Smooth muscle cell (in vitro differentiated cells): ENCODE results near the gene INO80B. TPM values are rescaled to one million over a fixed set of nuclear protein-coding genes. Genes with fewer than 3 reads are reported as not detected.
"Not testable (repeated sequence)": the region's sequence is repeated elsewhere in the genome, so short reads cannot be mapped to it uniquely, and the experiment has no call there.

ENCODE experiments used
- DNase-seq: peaks from one replicate; lab custom pipeline; 2025; ENCODE audit not compliant: unreplicated experiment; lab: John Stamatoyannopoulos, UW
- H2AFZ ChIP-seq: fragments of 200-600 bp; sonication (generic); 2 replicates; pipeline ENCODE4 v1.6.0; 2016; ENCODE audit warnings: antibody characterized with exemption, low read depth, mild to moderate bottlenecking
- H3F3A ChIP-seq: fragments of 200-600 bp; sonication (generic); 2 replicates; pipeline ENCODE4 v1.6.0; 2017; ENCODE audit warnings: antibody characterized with exemption, low read depth
- H3K27ac ChIP-seq: fragments of 200-600 bp; sonication (generic); 2 replicates; pipeline ENCODE4 v1.5.1; 2016; ENCODE audit warnings: low read depth, mild to moderate bottlenecking
- H3K27me3 ChIP-seq: fragments of 200-600 bp; sonication (generic); 2 replicates; pipeline ENCODE4 v1.6.1; 2016; ENCODE audit warnings: low read depth, mild to moderate bottlenecking
- H3K36me3 ChIP-seq: fragments of 200-600 bp; sonication (generic); 2 replicates; pipeline ENCODE4 v1.5.1; 2016; ENCODE audit warnings: low read depth
- H3K4me1 ChIP-seq: fragments of 200-600 bp; sonication (generic); 2 replicates; pipeline ENCODE4 v1.5.1; 2016; ENCODE audit warnings: low read depth
- H3K4me2 ChIP-seq: fragments of 200-600 bp; sonication (generic); 2 replicates; pipeline ENCODE4 v1.6.0; 2016; ENCODE audit warnings: mild to moderate bottlenecking
- H3K4me3 ChIP-seq: fragments of 200-600 bp; sonication (generic); 2 replicates; pipeline ENCODE4 v1.5.1; 2016; ENCODE audit warnings: mild to moderate bottlenecking
- H3K79me2 ChIP-seq: fragments of 200-600 bp; sonication (generic); 2 replicates; pipeline ENCODE4 v1.6.0; 2016; ENCODE audit warnings: low read depth, mild to moderate bottlenecking
- H3K9ac ChIP-seq: fragments of 200-600 bp; sonication (generic); 2 replicates; pipeline ENCODE4 v1.6.0; 2016; ENCODE audit warnings: low read depth
- H3K9me3 ChIP-seq: fragments of 200-600 bp; sonication (generic); replicated peaks from 2 replicates; pipeline ENCODE4 v1.5.1; 2016; ENCODE audit warnings: low read depth
- H4K20me1 ChIP-seq: fragments of 200-600 bp; sonication (generic); 2 replicates; pipeline ENCODE4 v1.6.0; 2016; ENCODE audit warnings: low read depth
- CTCF ChIP-seq: fragments of 200-600 bp; sonication (generic); IDR thresholded peaks from 2 replicates; pipeline ENCODE4 v1.5.1; 2017; ENCODE audit warnings: borderline replicate concordance, mild to moderate bottlenecking, antibody characterized with exemption; ENCODE audit not compliant: insufficient read depth, poor library complexity, severe bottlenecking
- WGBS: methylation state at CpG from one replicate; pipeline ENCODE4 v1.1.7; 2016; ENCODE audit warnings: low lambda C conversion rate; 5-methylcytosine and 5-hydroxymethylcytosine counted together
- polyA plus RNA-seq: library from polyadenylated mRNA; unstranded; fragments of >200 nt; fragmentation: Nextera tagmentation; extraction: Ambion mirVana; gene quantifications from 2 replicates; pipeline ENCODE4 v1.2.1, GENCODE V29; 2016
- total RNA-seq: library from RNA; depleted of rRNA; stranded (reverse); fragments of >200 nt; gene quantifications from 2 replicates; pipeline ENCODE4 v1.2.3, GENCODE V29; 2014

The INO80B gene
- total and polyA plus RNA-seq, 2 experiments from 2014 or later = 4.7 to 10.4 TPM

- peaks cover 15% of the 10 kb centered on the region for H3F3A ChIP-seq
- TF ChIP-seq CTCF = no peak
- DNase-seq = no peak
Observed at GRCh38 chr2:74464406-74464805, 9.5 kb downstream of the INO80B start.

GRCh38 chr2:74470742-74471141 lies 15.9 kb downstream of the INO80B start:
- H2AFZ ChIP-seq, H3K27ac ChIP-seq, H3K9me3 ChIP-seq, H4K20me1 ChIP-seq, H3K79me2 ChIP-seq, H3K4me2 ChIP-seq, DNase-seq, H3K4me3 ChIP-seq, H3K9ac ChIP-seq, H3K27me3 ChIP-seq, H3K36me3 ChIP-seq: not testable (repeated sequence)
- Histone ChIP-seq H3K4me1 (peaks cover 16% of the 10 kb centered on the region), H3F3A (peaks cover 11% of the 10 kb centered on the region)
- WGBS = 98% methylated on average over 12 of the region's 12 CpGs

More at GRCh38 chr2:74464406-74464805, 9.5 kb downstream of the INO80B start:
- Histone ChIP-seq H3K4me3 (peak overlapping the region; percentile 81), H3K36me3 (no peaks in the 10 kb centered on the region), H2AFZ (peak overlapping the region; percentile 96), H4K20me1 (no peaks in the 10 kb centered on the region), H3K4me2 (peak overlapping the region; percentile 97), H3K9me3 (no peaks in the 10 kb centered on the region), H3K27ac (peak overlapping the region; percentile 75), H3K4me1 (peaks cover 14% of the 10 kb centered on the region), H3K9ac (peak overlapping the region; percentile 85), H3K27me3 (no peaks in the 10 kb centered on the region), H3K79me2 (peaks cover 38% of the 10 kb centered on the region)
- WGBS = 14% methylated on average over 13 of the region's 13 CpGs

- 70% methylated on average over 16 of the region's 16 CpGs for WGBS
- Histone ChIP-seq H3K36me3 (no peaks in the 10 kb centered on the region), H3K9me3 (no peaks in the 10 kb centered on the region), H3K27me3 (no peaks in the 10 kb centered on the region), H3K4me2 (peak overlapping the region; percentile 89), H3K79me2 (peaks cover 3% of the 10 kb centered on the region), H3F3A (peaks cover 11% of the 10 kb centered on the region), H3K4me1 (peaks cover 12% of the 10 kb centered on the region), H4K20me1 (no peaks in the 10 kb centered on the region), H3K27ac (peak overlapping the region; percentile 91), H3K4me3 (peak overlapping the region; percentile 65), H3K9ac (peak overlapping the region; percentile 70), H2AFZ (peak overlapping the region; percentile 88)
- no peak for DNase-seq
- no peak for TF ChIP-seq CTCF
Observed at GRCh38 chr2:74471332-74472065, 16.6 kb downstream of the INO80B start.

- H3K9ac ChIP-seq = peak within 1 kb of the TSS; percentile 70
- H3K4me1 ChIP-seq = peaks cover 12% of the 10 kb centered on the region
- peaks cover 2% of the 10 kb centered on the region for H3K79me2 ChIP-seq
- peak within 1 kb of the TSS; percentile 89 for H3K4me2 ChIP-seq
- H3K36me3 ChIP-seq = no peaks in the 10 kb centered on the region
- peak within 1 kb of the TSS; percentile 65 for H3K4me3 ChIP-seq
- no peaks in the 10 kb centered on the region for H3K9me3 ChIP-seq
- 2% methylated on average over 65 of the region's 66 CpGs for WGBS
- peak; percentile 63 for DNase-seq
- no peaks in the 10 kb centered on the region for H4K20me1 ChIP-seq
- no peak for TF ChIP-seq CTCF
- no peaks in the 10 kb centered on the region for H3K27me3 ChIP-seq
- H3F3A ChIP-seq = peaks cover 8% of the 10 kb centered on the region
- H2AFZ ChIP-seq = peak within 1 kb of the TSS; percentile 88
- peak within 1 kb of the TSS; percentile 91 for H3K27ac ChIP-seq
Observed at GRCh38 chr2:74472086-74472944, 17.4 kb downstream of the INO80B start, which contains the start of gene MRPL53. TSS of gene MRPL53 (minus strand) at chr2:74472680. CDS start at chr2:74472660, 20 bp downstream.
